ENCODE measurements around the gene AFG3L2. TPM values are rescaled to one million over a fixed set of nuclear protein-coding genes. Genes with fewer than 3 reads are reported as not detected.

Gene AFG3L2
- total RNA-seq, 1 experiment from 2014 or later = 73.5 TPM

DNA sequence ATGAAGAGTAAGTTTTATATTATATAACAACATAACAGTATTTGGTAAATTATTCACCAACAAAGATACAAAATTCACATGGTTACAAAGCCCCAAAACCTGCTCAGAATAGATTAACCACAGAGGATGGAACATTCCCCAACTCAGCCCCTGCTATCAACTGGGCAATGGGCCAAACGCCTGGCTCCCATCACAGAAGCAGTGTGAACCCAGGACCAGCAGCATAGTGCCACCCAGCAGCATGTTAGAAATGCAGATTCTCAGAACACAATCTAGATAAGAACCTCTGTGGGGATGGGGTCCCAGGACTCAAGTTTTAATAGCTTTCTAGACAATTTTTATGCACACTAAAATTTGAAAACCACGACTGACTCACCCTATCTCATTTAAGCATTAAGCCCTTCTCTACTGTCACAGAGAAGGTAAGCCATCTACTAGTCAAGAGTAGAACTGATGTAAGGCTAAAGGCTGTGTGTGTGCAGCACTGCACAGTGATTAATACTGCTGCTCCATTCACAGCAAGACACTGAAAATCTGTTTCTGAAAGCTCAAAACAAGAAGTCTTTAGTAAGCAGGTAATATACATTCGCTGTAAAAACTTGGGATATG lies 15.2 kb downstream of the AFG3L2 start:
- Histone ChIP-seq H3K23ac (ENCODE audit: insufficient read length, low read depth, low read length) (no peak overlapping the region), H3K9me3 (ENCODE audit: control insufficient read depth, low read depth, low read length) (no peaks in the 10 kb centered on the region), H2BK120ac (ENCODE audit: low read depth, low read length, poor library complexity, severe bottlenecking) (no peak overlapping the region), H4K5ac (ENCODE audit: insufficient read length, low read depth, low read length) (no peak overlapping the region), H3K4ac (ENCODE audit: low read depth, low read length) (no peak overlapping the region), H3K27ac (ENCODE audit: insufficient read length, low read depth, low read length) (no peak overlapping the region), H4K8ac (replicated peaks; ENCODE audit: insufficient read length, low read depth, low read length) (no peak overlapping the region), H2AK5ac (ENCODE audit: insufficient read length, low read length) (no peak overlapping the region), H3T11ph (ENCODE audit: low read length) (no peak overlapping the region), H3K79me1 (ENCODE audit: insufficient read depth, low read depth, low read length, poor library complexity, severe bottlenecking) (peaks cover 2% of the 10 kb centered on the region), H2BK5ac (ENCODE audit: insufficient read length, low read length) (no peak overlapping the region), H3K27me3 (ENCODE audit: insufficient read depth, low read length) (no peaks in the 10 kb centered on the region), H3K9ac (ENCODE audit: extremely low read depth, insufficient read length, low read length) (no peak overlapping the region), H3K18ac (ENCODE audit: insufficient read length, low read depth, low read length) (no peak overlapping the region), H4K20me1 (ENCODE audit: control insufficient read depth, insufficient read depth, insufficient read length) (no peaks in the 10 kb centered on the region), H2BK12ac (ENCODE audit: insufficient read length, low read depth, low read length) (no peak overlapping the region), H4K91ac (ENCODE audit: insufficient read length, low read depth, low read length) (no peak overlapping the region), H3K14ac (ENCODE audit: insufficient read depth, low read length) (no peak overlapping the region), H3K79me2 (ENCODE audit: insufficient read depth, low read length) (no peaks in the 10 kb centered on the region; the same call in 1 of the 2 replicates), H3K4me2 (ENCODE audit: insufficient read depth, insufficient read length, low read length) (no peak overlapping the region), H3K4me1 (ENCODE audit: insufficient read depth, low read length) (no peaks in the 10 kb centered on the region), H2BK15ac (ENCODE audit: low read depth, low read length) (no peak overlapping the region), H2AFZ (ENCODE audit: low read length) (no peak overlapping the region), H3K56ac (ENCODE audit: insufficient read length, low read depth, low read length) (no peak overlapping the region), H2BK20ac (ENCODE audit: low read depth, low read length, poor library complexity, severe bottlenecking) (no peak overlapping the region), H3K23me2 (ENCODE audit: insufficient read length, low read depth, low read length, poor library complexity, severe bottlenecking) (no peaks in the 10 kb centered on the region)
- no peak for TF ChIP-seq CTCF (conservative IDR thresholded peaks at IDR 0.05)
- no peak for DNase-seq
- Mint-ChIP-seq H3K9me3 (no peaks in the 10 kb centered on the region), H3K27ac (no peak overlapping the region; a peak in 1 of 7 replicates), H3K27me3 (ENCODE audit: low read depth) (no peaks in the 10 kb centered on the region; the same call in 1 of the 2 replicates), H3K4me1 (no peaks in the 10 kb centered on the region), H3K36me3 (ENCODE audit: insufficient read depth in 1 of 3, low read depth in 3 of 3) (peaks cover 25 to 87% (median 73%) of the 10 kb centered on the region in 3 experiments; a peak in 6 of 7 replicates), H3K4me3 (no peak overlapping the region)
- WGBS (ENCODE audit: extremely low coverage, insufficient read length, low lambda C conversion rate) = no CpG with 5 or more reads among the region's 3 CpGs
